K562 (cell line): Measurements from ENCODE around the gene YPEL1.

ENCODE experiments used
- CREB1 ChIP-seq, 2 experiments: sonication (generic) in 1 of 2; formaldehyde crosslinking in 1 of 2; IDR thresholded peaks; 2 replicates each; pipeline versions ENCODE4 v1.6.1 to v1.8.0; 2012 to 2022; ENCODE audit warnings: inconsistent platforms in 1 of 2, mild to moderate bottlenecking in 1 of 2, missing genetic modification reagents in 1 of 2, moderate library complexity in 1 of 2
- NRF1 ChIP-seq, 2 experiments: fragments of 450-650 bp; IDR thresholded peaks in 1 of 2; conservative IDR thresholded peaks in 1 of 2; 2 replicates each; pipeline ENCODE4 v1.6.1; 2014; ENCODE audit warnings: mild to moderate bottlenecking in 2 of 2
- POLR2AphosphoS5 ChIP-seq: IDR thresholded peaks from 2 replicates; pipeline ENCODE4 v1.6.1; 2011; ENCODE audit warnings: mild to moderate bottlenecking, low read depth, low read length, moderate library complexity; ENCODE audit not compliant: control insufficient read depth, insufficient read depth
- RNF2 ChIP-seq: sonication (generic); IDR thresholded peaks from 2 replicates; pipeline ENCODE4 v1.6.1; 2016
- SIX5 ChIP-seq, 2 experiments: IDR thresholded peaks; 2 replicates each; pipeline ENCODE4 v1.6.1; 2011; ENCODE audit warnings: low read length in 2 of 2, borderline replicate concordance in 1 of 2, low read depth in 1 of 2, mild to moderate bottlenecking in 1 of 2, moderate library complexity in 1 of 2; ENCODE audit not compliant: insufficient read depth in 1 of 2
- SRF ChIP-seq, 2 experiments: fragments of 250-450, 450-650 bp in 1 of 2; sonication (Bioruptor Pico) in 1 of 2; sonication (generic) in 1 of 2; formaldehyde crosslinking; IDR thresholded peaks; 2 replicates each; pipeline versions ENCODE4 v1.5.0 to v1.5.1; 2020 to 2022; ENCODE audit warnings: mild to moderate bottlenecking in 1 of 2, missing genetic modification reagents in 1 of 2
- TOE1 ChIP-seq, 2 experiments: fragments of 450-650 bp in 1 of 2; sonication (generic) in 1 of 2; formaldehyde crosslinking in 1 of 2; IDR thresholded peaks; 2 replicates each; pipeline versions ENCODE4 v1.7.1 to v1.8.0; 2016 to 2022; ENCODE audit warnings: borderline replicate concordance in 2 of 2, mild to moderate bottlenecking in 2 of 2, antibody characterized with exemption in 1 of 2, inconsistent platforms in 1 of 2, low read depth in 1 of 2, missing genetic modification reagents in 1 of 2, moderate library complexity in 1 of 2
- TF ChIP-seq, protein P1 (sequence below): fragments of 450-650 bp; IDR thresholded peaks from 2 replicates; pipeline ENCODE4 v1.6.1; 2017; ENCODE audit warnings: mild to moderate bottlenecking, moderate library complexity
- TF ChIP-seq, protein P2 (sequence below): sonication (generic); formaldehyde crosslinking; IDR thresholded peaks from 2 replicates; pipeline ENCODE4 v1.5.0; 2020; ENCODE audit warnings: missing genetic modification reagents
- TF ChIP-seq, protein P3 (sequence below): IDR thresholded peaks from 3 replicates; pipeline ENCODE4 v1.6.1; 2011; ENCODE audit warnings: borderline replicate concordance, mild to moderate bottlenecking, moderate library complexity; ENCODE audit not compliant: insufficient read length; ENCODE audit errors: extremely low read depth
- TF ChIP-seq, protein P4 (sequence below): fragments of 250-450 bp; sonication (Bioruptor Pico); IDR thresholded peaks from 2 replicates; pipeline ENCODE4 v1.6.1; 2021; ENCODE audit warnings: mild to moderate bottlenecking

DNA sequence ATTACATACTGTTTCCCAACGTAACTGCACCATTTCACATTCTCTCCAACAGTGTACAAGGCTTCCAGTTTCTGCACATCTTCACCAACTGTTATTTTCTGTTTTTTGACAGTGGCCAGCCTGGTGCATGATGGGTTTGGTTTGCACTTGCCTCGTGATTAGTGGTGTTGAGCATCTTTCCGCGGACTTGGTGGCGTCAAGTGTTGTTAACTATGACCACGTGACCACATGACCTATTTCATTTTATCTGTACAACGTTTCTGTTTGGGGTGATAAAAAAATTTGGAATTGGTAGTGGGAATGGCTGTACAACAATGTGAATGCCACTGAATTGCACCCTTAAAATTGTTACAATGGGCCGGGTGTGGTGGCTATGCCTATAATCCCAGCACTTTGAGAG is 2.5 kb upstream of the YPEL1 start:
- no peak for TF ChIP-seq SIX5 (IDR thresholded peaks at IDR 0.05; ENCODE audit: borderline replicate concordance in 1 of 2, insufficient read depth in 1 of 2, low read depth in 1 of 2, low read length in 2 of 2)
- TF ChIP-seq POLR2AphosphoS5, result no peak
- TF ChIP-seq CREB1 (IDR thresholded peaks at IDR 0.05), result no peak
- TF ChIP-seq CREB1 (CRISPR knock-in tag; IDR thresholded peaks at IDR 0.05), result no peak
- no peak for TF ChIP-seq RNF2
- TF ChIP-seq SRF (CRISPR knock-in tag; IDR thresholded peaks at IDR 0.05), result no peak
- TF ChIP-seq, protein P1, sequence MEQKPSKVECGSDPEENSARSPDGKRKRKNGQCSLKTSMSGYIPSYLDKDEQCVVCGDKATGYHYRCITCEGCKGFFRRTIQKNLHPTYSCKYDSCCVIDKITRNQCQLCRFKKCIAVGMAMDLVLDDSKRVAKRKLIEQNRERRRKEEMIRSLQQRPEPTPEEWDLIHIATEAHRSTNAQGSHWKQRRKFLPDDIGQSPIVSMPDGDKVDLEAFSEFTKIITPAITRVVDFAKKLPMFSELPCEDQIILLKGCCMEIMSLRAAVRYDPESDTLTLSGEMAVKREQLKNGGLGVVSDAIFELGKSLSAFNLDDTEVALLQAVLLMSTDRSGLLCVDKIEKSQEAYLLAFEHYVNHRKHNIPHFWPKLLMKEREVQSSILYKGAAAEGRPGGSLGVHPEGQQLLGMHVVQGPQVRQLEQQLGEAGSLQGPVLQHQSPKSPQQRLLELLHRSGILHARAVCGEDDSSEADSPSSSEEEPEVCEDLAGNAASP, result no peak
- TF ChIP-seq, protein P2, sequence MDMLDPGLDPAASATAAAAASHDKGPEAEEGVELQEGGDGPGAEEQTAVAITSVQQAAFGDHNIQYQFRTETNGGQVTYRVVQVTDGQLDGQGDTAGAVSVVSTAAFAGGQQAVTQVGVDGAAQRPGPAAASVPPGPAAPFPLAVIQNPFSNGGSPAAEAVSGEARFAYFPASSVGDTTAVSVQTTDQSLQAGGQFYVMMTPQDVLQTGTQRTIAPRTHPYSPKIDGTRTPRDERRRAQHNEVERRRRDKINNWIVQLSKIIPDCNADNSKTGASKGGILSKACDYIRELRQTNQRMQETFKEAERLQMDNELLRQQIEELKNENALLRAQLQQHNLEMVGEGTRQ (CRISPR knock-in tag), result no peak
- no peak for TF ChIP-seq NRF1 (conservative IDR thresholded peaks at IDR 0.05 in 1 of 2, IDR thresholded peaks at IDR 0.05 in 1 of 2)
- TF ChIP-seq, protein P3, sequence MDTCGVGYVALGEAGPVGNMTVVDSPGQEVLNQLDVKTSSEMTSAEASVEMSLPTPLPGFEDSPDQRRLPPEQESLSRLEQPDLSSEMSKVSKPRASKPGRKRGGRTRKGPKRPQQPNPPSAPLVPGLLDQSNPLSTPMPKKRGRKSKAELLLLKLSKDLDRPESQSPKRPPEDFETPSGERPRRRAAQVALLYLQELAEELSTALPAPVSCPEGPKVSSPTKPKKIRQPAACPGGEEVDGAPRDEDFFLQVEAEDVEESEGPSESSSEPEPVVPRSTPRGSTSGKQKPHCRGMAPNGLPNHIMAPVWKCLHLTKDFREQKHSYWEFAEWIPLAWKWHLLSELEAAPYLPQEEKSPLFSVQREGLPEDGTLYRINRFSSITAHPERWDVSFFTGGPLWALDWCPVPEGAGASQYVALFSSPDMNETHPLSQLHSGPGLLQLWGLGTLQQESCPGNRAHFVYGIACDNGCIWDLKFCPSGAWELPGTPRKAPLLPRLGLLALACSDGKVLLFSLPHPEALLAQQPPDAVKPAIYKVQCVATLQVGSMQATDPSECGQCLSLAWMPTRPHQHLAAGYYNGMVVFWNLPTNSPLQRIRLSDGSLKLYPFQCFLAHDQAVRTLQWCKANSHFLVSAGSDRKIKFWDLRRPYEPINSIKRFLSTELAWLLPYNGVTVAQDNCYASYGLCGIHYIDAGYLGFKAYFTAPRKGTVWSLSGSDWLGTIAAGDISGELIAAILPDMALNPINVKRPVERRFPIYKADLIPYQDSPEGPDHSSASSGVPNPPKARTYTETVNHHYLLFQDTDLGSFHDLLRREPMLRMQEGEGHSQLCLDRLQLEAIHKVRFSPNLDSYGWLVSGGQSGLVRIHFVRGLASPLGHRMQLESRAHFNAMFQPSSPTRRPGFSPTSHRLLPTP, result no peak
- TF ChIP-seq, protein P4, sequence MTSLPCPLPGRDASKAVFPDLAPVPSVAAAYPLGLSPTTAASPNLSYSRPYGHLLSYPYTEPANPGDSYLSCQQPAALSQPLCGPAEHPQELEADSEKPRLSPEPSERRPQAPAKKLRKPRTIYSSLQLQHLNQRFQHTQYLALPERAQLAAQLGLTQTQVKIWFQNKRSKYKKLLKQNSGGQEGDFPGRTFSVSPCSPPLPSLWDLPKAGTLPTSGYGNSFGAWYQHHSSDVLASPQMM (CRISPR knock-in tag), result no peak
- TF ChIP-seq TOE1 (IDR thresholded peaks at IDR 0.05; ENCODE audit: borderline replicate concordance), result no peak
- TF ChIP-seq TOE1 (CRISPR knock-in tag; IDR thresholded peaks at IDR 0.05; ENCODE audit: borderline replicate concordance, low read depth), result no peak
